Islet of Langerhans (tissue), 1 donor: ENCODE measurements around the gene OGFOD1.
"Not testable (repeated sequence)": the region's sequence is repeated elsewhere in the genome, so short reads cannot be mapped to it uniquely, and the experiment has no call there.

Source experiments
- FAIRE-seq: peaks from one replicate; lab custom pipeline; 2011; peaks lifted over from hg19 to GRCh38; lab: Jason Lieb, UNC

Gene OGFOD1

DNA sequence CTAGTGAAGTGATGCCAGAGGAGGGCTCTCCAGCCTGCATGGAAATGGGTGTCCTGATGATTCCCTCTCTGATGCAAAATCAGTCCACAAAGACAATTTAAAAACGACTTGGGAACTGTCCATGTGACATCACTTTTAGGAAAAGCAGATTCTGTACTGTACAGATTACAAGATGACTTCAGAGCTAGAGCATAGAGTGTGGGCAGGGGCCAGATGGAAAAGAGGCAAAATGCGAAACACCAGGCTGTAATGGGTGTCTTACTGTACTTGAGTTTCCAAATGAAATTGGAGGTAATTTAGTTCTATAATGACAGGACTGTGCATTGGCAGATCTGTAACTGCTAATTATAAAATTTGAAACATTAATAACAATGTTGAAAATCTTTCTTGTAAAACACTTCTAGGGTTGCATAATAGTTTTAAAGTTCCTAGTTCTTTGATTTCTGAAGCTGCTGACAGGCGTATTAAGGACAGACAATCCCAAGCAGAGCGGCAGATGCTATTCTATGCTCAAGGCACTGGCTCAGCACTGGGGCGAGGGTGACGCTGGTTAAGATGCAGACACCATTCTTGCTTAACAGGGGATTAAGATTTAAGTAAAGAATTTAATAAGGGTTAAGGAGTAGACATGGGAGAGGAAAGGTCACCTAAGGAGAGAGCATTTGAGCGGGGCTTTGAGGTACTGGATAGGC, 29.6 kb downstream of the OGFOD1 start:
- no peak for FAIRE-seq

DNA sequence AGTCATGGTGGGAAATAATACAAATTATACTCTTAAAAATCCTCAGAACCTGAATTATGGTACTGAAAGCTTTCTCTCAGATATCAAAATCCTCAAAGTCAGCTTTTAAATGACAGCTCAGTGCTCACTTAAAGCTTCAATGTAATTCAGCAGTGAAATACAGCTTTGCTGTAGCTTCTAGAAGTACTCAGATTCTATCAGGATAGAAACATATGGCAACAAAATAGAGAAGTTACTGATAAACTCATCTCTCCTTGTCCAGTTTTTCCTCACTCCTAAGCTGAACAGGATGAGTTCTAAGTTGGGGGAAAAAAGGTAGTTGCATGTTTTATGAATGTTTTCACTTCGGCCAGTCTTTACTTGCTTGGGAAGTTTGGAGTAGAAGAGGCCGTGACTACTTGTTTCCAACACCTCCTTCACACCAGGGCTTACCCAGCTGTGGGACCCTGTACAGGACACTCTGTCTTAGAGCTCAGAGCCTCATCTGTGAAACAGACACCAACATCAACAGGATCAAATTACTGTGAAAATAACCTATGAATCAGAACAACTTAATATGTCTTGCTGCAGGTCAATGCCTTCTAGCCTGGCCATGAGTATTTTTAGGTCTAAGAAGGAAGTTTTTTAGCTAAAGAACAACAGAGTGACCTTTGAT, 30.2 kb downstream of the OGFOD1 start:
- FAIRE-seq = no peak

DNA sequence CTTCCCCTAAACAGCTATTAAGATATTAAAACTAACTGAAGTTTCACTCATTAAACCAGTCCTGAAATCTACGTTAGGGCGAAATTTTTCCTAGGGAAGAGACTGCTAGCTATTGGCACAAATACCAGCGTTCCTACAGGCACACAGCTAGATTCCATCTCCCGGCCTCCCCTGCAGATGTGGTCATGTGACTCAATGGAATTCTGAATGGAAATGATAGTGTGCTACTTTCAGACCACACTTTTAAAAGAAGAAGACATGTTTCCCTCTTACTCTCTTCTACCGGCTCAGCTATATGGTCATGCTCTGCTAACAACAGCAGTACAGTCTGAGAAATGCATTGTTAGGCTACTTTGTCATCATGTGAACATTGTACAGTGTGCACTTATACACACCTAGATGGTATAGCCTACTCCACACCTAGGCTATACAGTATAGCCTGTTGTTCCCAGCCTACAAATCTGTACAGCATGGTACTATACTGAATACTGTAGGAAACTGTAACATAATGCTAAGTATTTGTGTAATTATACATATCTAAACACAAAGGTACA, 31.4 kb downstream of the OGFOD1 start:
- no peak for FAIRE-seq

DNA sequence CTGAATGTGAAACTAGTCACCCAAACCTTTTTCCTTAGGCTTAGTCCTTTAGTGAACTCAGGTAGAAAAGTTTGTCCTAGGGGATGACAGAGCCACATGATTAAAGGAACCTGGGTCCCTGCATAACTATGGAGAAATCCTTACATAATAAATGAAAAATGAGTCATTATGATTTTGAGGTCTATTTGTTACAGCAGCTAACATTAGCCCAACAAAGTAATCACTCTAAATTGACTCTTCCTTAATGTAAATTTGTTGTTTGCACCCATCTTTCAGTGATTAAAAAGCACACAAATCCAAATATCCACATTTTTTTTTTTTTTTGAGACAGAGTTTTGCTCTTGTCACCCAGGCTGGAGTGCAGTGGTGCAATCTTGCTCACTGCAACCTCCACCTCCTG, 32.0 kb downstream of the OGFOD1 start:
- no peak for FAIRE-seq

DNA sequence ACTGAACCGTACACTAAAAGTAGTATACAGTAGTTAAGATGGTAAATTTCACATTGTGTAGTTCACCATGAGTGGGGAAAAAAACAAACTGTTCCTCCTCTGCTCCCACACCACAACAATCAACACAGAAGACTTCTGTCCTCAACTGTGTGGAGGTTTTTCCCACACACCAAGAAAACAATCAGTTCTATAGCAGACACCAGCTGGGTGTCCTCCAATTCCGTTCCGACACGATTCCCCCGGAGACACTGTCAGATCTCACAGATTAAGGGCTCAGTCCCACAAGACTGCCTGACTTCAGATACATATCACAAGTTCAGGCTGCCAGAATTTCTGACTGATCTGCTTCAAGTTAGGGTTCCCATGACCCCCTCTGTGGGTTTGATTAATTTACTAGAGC, 36.7 kb downstream of the OGFOD1 start:
- FAIRE-seq = no peak

DNA sequence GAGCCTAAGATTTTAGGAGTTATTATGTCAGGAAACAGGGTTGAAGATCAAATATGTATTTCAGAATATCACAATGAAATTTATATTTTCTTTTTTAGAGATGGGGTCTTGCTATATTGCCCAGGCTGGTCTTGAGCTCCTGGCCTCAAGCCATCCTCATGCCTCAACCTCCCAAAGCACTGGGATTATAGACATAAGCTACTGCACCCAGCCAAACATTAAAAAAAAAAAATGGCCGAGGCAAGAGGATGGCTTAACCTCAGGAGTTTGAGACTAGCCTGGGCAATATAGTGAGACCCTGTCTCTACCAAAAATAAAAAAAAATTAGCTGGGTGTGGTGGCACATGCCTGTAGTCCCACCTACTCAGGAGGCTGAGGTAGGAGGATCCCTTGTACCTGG, 37.5 kb downstream of the OGFOD1 start:
- not testable (repeated sequence) for FAIRE-seq

DNA sequence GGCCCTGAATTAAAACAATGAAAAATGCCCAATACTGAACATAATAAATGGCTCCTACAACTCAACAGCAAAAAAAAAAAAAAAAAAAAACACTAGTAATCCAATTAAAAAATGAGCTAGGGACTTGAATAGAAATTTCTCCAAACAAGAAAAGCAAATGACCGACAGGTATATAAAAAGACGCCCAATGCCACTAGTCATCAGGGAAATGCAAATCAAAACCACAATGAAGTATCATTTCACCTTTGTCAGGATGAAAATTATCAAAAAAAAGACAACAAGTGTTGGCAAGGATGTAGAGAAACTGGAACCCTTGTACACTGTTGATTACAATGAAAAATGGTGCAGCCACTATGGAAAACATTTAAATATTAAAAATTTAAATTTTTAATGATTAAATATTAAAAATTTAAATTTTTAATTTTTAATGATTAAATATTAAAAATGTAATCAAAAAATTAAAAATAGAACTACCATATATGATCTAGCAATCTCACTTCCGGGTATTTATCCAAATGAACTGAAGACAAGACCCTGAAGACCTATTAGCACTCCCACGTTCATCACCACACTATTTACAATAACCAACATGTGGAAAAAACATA, 40.4 kb downstream of the OGFOD1 start:
- FAIRE-seq = no peak

DNA sequence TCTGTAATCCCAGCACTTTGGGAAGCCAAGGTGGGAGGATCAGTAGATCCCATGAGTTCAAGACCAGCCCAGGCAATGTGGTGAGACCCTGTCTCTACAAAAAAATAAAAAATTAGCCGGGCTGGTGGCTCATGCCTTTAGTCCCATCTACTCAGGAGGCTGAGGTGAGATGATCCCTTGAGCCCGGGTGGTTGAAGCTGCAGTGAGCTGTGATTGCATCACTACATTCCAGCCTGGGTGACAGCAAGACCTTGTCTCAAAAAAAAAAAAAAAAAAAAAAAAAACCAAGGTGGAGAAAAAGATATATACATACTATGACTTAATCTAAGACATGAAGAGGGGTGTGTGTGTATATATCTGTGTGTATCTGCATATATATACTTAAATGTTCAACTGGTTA, 41.8 kb downstream of the OGFOD1 start:
- no peak for FAIRE-seq

DNA sequence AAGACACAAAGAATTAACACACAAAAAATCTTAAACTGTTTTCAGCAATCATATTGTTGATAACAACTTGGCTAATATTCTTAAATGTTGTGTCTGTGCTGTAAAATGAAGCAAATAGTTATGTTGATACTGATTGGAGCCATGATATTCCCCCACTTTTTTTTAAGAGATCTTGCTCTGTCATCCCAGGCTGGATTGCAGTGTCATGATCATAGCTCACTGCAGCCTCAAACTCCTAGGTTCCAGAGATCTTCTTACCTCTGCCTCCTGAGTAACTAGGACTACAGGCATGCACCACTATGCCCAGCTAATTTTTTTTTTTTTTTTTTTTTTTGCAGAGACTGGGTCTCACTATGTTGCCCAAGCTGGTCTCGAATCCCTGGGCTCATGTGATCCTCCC, 42.5 kb downstream of the OGFOD1 start:
- no peak for FAIRE-seq

DNA sequence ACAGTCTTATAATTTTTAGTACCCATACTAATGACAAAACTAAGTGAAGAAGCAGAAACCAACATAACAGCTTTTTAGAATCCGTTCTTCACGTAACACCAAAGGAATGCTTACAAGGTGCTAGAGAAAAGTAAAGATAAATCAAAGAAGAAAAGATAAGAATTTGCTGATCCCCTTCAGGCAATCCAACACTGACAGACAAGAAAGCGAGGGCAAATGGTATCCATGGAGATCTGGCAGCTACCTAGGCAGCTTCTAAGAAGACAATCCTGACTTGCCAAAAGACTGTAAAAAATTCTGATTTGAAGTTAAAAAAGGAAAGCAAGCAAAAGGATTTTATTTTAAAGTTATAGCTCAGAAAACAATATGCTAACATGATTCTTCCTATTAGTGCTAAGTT, 53.8 kb downstream of the OGFOD1 start:
- no peak for FAIRE-seq

DNA sequence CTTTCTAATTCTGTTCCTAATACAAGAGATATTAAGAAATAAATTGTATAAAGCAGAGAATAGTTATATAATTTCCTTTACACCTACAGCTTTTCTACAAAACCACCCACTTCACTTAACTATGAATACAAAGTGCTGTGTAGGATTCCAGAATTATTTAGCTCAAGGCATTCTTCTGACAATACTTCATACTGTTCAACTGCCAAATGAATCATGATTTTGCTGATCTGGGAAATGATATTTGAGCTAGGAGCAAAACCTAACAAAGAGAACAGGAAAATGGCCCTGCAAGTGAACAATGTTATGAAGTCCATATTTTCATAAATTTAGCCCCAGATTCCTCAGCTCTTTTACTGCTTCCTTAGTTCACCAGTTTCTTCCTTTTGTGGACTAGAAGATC, 55.6 kb downstream of the OGFOD1 start:
- FAIRE-seq = no peak

DNA sequence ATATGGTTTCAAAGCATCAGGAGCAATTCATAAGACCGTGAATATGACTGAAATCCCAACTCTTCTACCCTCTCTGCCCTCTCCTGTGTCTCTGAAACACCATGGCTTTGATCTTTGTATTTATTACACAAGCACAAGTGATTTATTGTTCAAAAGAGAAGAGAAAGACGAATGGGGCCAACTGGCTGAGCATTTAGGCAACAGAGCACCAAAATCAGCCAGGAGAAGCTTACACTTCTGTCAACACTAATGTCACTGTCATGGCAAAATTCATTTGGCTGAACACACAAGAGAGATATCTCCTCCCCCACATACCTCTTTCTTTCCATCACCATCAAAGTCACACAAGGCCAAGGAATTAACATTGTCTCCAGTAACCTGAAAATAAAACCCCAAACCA, 59.2 kb downstream of the OGFOD1 start:
- no peak for FAIRE-seq

DNA sequence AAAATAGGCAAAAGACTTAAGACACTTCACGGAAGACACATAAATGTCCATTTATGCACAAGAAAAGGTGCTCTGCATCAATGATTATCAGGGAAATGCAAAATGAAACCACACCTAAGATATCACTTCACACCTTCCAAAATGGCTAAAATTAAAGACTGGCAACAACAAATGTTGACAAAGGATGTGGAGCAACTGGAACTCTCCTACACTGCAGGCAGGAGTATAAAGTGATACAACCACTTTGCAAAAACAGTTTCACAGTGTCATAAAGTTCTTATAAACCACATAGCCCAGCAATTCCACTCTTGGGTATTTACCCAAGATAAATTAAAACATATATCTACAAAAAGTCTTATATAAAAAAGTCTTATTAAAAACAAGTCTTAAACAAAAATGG, 60.7 kb downstream of the OGFOD1 start:
- no peak for FAIRE-seq

DNA sequence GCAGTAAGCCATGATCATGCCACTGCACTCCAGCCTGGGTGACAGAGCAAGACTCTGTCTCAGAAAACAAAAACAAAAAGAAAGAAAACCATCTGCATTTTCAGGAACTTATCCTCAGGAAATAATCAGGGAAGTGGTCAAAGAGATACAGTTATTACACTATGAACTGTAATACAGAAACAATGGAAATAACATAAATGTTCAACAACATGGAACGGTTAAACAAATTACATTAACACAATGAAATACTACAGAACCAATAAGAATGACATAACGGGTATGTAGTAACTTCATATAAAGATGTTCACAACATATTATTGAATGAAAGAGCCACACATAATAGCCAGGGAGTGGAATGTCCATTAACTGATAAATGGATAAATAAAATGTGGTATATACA, 61.7 kb downstream of the OGFOD1 start:
- FAIRE-seq = no peak

DNA sequence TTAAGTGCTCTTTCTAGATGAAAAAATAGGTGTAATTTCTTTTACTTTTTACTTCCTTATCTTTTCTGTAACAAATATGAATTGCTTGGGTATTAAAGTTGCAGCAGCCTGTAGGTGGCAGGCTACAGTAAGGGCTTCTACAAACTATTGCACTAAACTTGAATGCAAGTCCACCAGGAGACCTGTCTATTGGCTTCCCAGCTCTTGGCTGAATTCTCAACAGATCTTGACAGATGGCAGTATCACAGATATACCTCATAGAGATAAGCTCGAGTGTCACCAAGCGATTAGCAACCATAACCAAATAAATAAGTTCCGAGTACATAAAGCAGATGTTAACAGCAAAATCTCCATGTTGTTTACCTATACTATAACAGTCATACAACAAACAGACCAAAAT, 62.6 kb downstream of the OGFOD1 start:
- peak; percentile 5 for FAIRE-seq

DNA sequence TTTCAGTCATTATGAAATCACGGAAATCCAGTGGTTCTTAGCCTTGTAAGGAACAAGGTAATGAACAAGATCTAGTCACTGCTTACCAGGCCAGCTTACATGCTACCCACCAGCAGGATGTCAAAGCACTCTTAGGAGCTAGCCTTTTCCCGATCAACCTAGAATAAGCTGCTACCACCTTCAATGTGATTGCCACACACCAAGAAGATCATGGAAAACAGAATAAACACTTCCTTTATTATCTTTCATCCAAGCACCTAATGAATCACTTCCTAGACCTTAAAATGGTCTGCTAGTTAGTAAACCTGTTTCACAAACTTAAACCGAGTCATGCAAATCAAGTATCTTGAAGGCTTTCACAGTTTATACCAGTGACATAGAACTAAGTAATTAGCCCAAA, 63.5 kb downstream of the OGFOD1 start:
- no peak for FAIRE-seq

DNA sequence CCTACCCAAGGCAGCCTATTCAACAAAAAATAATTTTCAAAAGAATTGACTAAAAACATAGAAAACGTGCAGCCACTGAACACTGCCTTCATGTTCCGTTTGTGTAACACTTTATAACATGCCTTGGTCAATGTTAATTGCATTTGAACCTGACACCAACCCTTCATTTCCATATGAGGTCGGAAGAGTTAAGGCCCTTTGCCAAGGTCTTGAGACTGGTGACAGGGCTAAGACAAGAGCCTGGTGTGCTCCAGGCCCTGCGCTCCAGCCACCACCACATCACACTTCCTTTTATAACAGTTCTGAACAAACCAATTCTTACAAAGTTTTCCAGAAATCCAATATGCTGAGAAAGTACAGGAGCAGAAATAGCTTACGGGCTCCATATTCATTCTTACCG, 64.3 kb downstream of the OGFOD1 start:
- FAIRE-seq = no peak

DNA sequence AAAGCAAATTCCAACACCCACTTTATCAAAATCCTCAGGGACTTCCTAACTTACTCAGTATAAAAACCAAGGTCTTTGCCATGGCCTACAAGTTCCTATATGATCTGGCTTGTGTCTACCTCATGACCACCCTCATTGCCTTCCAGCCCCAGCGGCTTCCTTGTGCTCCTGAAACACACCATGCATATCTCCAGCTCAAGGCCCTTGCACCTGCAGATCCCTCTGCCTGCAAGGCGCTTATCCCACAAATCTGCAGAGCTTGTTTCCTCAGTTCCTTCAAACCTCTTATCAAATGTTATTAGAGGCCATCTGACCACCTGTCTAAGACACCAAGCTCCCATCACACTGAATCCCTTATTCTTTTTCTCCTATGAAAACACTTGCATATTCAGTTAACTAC, 65.9 kb downstream of the OGFOD1 start:
- no peak for FAIRE-seq

DNA sequence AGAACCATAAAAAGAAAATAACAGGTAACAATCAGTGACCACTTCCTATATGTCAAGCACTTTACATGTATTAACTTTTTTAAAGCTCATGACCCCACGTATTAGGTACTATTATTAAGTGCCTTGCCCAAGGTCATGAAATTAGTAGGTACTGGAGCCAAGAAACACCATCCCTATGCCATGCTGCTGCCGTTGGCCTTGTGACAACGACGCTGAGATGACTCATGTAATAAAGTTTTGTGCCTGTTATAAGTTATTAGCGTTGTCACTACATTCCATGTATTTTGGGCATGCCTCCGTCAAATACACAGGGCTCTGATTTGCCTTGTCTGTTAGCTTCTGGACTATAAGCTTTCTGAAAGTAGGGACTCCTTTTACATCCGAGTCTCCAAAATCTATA, 67.1 kb downstream of the OGFOD1 start:
- no peak for FAIRE-seq

DNA sequence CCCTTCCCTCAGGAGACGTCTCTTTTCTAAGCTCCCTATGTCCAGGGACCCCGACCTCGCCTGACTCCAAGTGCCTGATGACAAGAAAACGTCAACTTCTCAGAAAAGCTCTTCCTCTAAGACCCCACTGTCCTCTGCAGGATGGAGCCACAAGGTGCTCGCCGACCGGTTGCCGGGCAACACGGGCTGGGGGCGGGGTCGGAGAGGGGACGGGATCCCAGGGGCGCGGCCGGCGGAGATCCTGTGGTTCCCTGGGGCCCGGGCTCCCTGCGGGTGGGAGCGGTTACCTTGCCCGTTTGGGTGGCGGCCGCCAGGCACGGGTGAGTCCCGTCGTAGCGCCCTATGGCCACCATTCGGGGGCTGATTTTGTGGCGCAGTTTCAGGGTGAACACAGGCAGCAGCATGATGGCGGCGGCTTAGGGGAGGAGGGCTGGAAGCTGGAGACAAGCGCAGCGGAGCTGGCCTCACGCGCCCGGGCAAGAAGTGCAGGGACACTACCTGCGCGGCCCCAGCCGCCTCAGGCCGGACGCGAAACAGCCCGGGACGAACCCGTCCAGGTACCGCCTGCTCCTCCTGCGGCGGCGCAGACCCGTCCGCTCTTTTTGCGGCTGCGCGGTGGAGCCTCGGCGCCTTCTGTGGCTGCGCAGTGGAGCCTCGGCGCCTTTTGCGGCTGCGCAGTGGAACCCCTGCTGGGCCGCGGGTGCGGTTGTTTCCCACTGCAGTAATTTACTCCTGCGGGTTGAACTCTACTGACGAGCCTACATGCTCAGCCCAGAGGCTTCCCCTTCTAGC, 68.3 kb downstream of the OGFOD1 start, which contains the start of gene BBS2:
BBS2 (minus strand) TSS at position 566 of the 792 bp plus-strand sequence; CDS start at position 404, 162 bp downstream.
- FAIRE-seq = no peak

DNA sequence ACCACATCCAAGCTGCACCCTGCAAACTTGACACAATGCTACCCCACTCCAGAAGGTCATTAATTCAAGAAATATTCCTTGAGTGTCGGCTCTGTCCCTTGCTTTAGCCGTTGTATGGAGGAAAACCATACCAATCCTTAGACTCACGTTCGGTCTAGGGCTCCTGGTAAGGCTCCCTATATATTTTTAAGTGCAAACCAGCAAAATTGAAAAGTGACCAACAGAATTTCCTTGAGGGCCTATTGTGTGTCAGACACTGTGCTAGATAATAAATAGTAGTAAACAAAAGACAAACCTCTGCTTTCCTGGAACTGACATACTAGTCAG, 68.9 kb downstream of the OGFOD1 start:
- FAIRE-seq = no peak

DNA sequence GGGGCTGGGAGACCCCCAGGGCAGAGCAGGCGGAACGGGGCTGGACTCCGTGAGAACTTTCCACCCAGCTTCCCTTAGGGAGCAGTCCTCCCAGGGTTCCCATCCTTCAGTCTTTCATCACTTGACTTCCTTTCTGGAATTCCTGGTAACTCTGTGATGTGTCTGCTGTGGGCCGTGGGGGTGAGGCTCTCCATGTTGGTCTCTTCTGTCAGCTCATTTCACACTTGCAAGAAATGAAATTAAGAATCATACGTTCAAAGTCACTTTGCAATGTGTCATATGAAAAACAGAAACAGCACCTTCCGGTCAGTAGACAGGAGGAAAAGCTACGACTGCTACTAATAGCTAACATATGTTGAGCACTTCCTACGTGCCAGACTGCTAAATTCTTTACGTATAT, 73.9 kb downstream of the OGFOD1 start:
- no peak for FAIRE-seq
